Measurements from ENCODE around the gene AHRR. TPM values are rescaled to one million over a fixed set of nuclear protein-coding genes. Genes with fewer than 3 reads are reported as not detected.
A peak's percentile ranks its signal among the peaks of the same experiment; 100 is the strongest.

Gene AHRR
- total and polyA plus RNA-seq, 2 donors from 2014 or later = 0.71 to 1.7 TPM

- TF ChIP-seq CTCF (IDR thresholded peaks at IDR 0.05; ENCODE audit: borderline replicate concordance, extremely low read depth, insufficient read depth) = no peak
- no peaks in the 10 kb centered on the region for H3K27me3 ChIP-seq (ENCODE audit: control insufficient read depth, insufficient read depth, low read length)
- intact Hi-C loops (cut with DNase I) = no loop called here
- H3K9me3 ChIP-seq (ENCODE audit: control insufficient read depth in 2 of 3, insufficient read depth in 1 of 3, low read length in 3 of 3) = no peaks in the 10 kb centered on the region
- H3K4me1 ChIP-seq (ENCODE audit: control insufficient read depth in 2 of 3, insufficient read depth in 2 of 3, low read depth in 1 of 3, low read length in 3 of 3) = peaks cover 0 to 4% (median 3%) of the 10 kb centered on the region in 3 donors
- H3K36me3 ChIP-seq (ENCODE audit: control insufficient read depth in 2 of 3, insufficient read depth in 3 of 3, low read length in 3 of 3) = no peaks in the 10 kb centered on the region
- H3K27ac ChIP-seq (ENCODE audit: low read depth in 2 of 2, low read length in 2 of 2) = no peak overlapping the region
- no peak overlapping the region for H3K4me3 ChIP-seq (ENCODE audit: low read length in 3 of 3)
- no peak for DNase-seq
- H3K9ac ChIP-seq (ENCODE audit: low read length in 3 of 3) = no peak overlapping the region
- FAIRE-seq = no peak
Observed at GRCh38 chr5:477871-478270, 156.4 kb downstream of the AHRR start.

GRCh38 chr5:478369-478981 is 157.0 kb downstream of the AHRR start:
- TF ChIP-seq CTCF (IDR thresholded peaks at IDR 0.05; ENCODE audit: borderline replicate concordance, extremely low read depth, insufficient read depth) = no peak
- peaks cover 0 to 4% (median 3%) of the 10 kb centered on the region in 3 donors for H3K4me1 ChIP-seq (ENCODE audit: control insufficient read depth in 2 of 3, insufficient read depth in 2 of 3, low read depth in 1 of 3, low read length in 3 of 3)
- no peak overlapping the region for H3K27ac ChIP-seq (ENCODE audit: low read depth in 2 of 2, low read length in 2 of 2)
- no peaks in the 10 kb centered on the region for H3K9me3 ChIP-seq (ENCODE audit: control insufficient read depth in 2 of 3, insufficient read depth in 1 of 3, low read length in 3 of 3)
- no peak overlapping the region for H3K4me3 ChIP-seq (ENCODE audit: low read length in 3 of 3)
- H3K27me3 ChIP-seq (ENCODE audit: control insufficient read depth, insufficient read depth, low read length) = no peaks in the 10 kb centered on the region
- intact Hi-C loops (cut with DNase I) = no loop called here
- no peak overlapping the region for H3K9ac ChIP-seq (ENCODE audit: low read length in 3 of 3)
- DNase-seq (peak in 1 of 5 donors; percentile 52), FAIRE-seq (no peak)
- no peaks in the 10 kb centered on the region for H3K36me3 ChIP-seq (ENCODE audit: control insufficient read depth in 2 of 3, insufficient read depth in 3 of 3, low read length in 3 of 3)

- DNase-seq (peak in 1 of 5 donors; percentile 43), FAIRE-seq (no peak)
- Histone ChIP-seq H3K9me3 (ENCODE audit: control insufficient read depth in 2 of 3, insufficient read depth in 1 of 3, low read length in 3 of 3) (no peaks in the 10 kb centered on the region), H3K4me3 (ENCODE audit: low read length in 3 of 3) (no peak overlapping the region), H3K27me3 (ENCODE audit: control insufficient read depth, insufficient read depth, low read length) (no peaks in the 10 kb centered on the region), H3K4me1 (ENCODE audit: control insufficient read depth in 2 of 3, insufficient read depth in 2 of 3, low read depth in 1 of 3, low read length in 3 of 3) (peaks cover 0 to 4% (median 3%) of the 10 kb centered on the region in 3 donors), H3K27ac (ENCODE audit: low read depth in 2 of 2, low read length in 2 of 2) (no peak overlapping the region), H3K36me3 (ENCODE audit: control insufficient read depth in 2 of 3, insufficient read depth in 3 of 3, low read length in 3 of 3) (no peaks in the 10 kb centered on the region), H3K9ac (ENCODE audit: low read length in 3 of 3) (no peak overlapping the region)
- intact Hi-C loops (cut with DNase I) = no loop called here
- TF ChIP-seq CTCF (IDR thresholded peaks at IDR 0.05; ENCODE audit: borderline replicate concordance, extremely low read depth, insufficient read depth) = no peak
Observed at GRCh38 chr5:478982-479535, 157.5 kb downstream of the AHRR start.
